Testis (tissue), 3 donors: ENCODE data around the gene HSPA5. TPM values are rescaled to one million over a fixed set of nuclear protein-coding genes. Genes with fewer than 3 reads are reported as not detected.
A peak's percentile ranks its signal among the peaks of the same experiment; 100 is the strongest.

Experiments used
- DNase-seq: peaks from one replicate; pipeline ENCODE4 v3.0.0-alpha.2; 2019
- H3K27ac ChIP-seq, 2 donors: fragments of 200-600 bp; sonication (generic); one replicate each; pipeline ENCODE4 v1.5.1; 2019
- H3K27me3 ChIP-seq: fragments of 200-600 bp; sonication (generic); one replicate; pipeline ENCODE4 v1.5.1; 2019
- H3K36me3 ChIP-seq: fragments of 200-600 bp; sonication (generic); one replicate; pipeline ENCODE4 v1.5.1; 2017; ENCODE audit warnings: low read depth; ENCODE audit errors: missing control alignments
- H3K4me1 ChIP-seq: fragments of 200-600 bp; sonication (generic); one replicate; pipeline ENCODE4 v1.5.1; 2019
- H3K4me3 ChIP-seq, 2 donors: fragments of 200-600 bp; sonication (generic); one replicate each; pipeline ENCODE4 v1.5.1; 2017 to 2019
- H3K9me3 ChIP-seq: fragments of 200-600 bp; sonication (generic); one replicate; pipeline ENCODE4 v1.5.1; 2017
- CTCF ChIP-seq, 3 experiments: fragments of 450-650 bp in 2 of 3; fragments of 200-600 bp in 1 of 3; sonication (generic) in 1 of 3; IDR thresholded peaks; one replicate each; pipeline ENCODE4 v1.5.1; 2016 to 2019; ENCODE audit warnings: antibody characterized with exemption in 3 of 3, mild to moderate bottlenecking in 2 of 3, moderate library complexity in 1 of 3
- POLR2A ChIP-seq: fragments of 450-650 bp; IDR thresholded peaks from one replicate; pipeline ENCODE4 v1.6.1; 2017; ENCODE audit warnings: antibody characterized with exemption, mild to moderate bottlenecking, moderate library complexity
- WGBS, 2 donors: methylation state at CpG; one replicate each; pipeline ENCODE4 v1.1.5; 2018; 5-methylcytosine and 5-hydroxymethylcytosine counted together
- intact Hi-C: fragments of 100-400 bp; cut with DNase I; formaldehyde crosslinking; loops from one replicate; pipeline ENCODE4 v1.15.1; 2023; ENCODE audit warnings: low total_unique reads
- polyA plus RNA-seq: library from polyadenylated mRNA; stranded (reverse); fragments of 350-450 nt; fragmentation: Illumina TruSeq; extraction: RNeasy Lipid Tissue Mini Kit (QIAGEN cat#74804); gene quantifications from one replicate; pipeline ENCODE4 v1.2.3, GENCODE V29; 2014; ENCODE audit warnings: low read depth, low replicate concordance; ENCODE audit not compliant: insufficient read depth
- total RNA-seq, 2 donors: library from RNA; depleted of rRNA; stranded (reverse); fragments of >200 nt; gene quantifications; one replicate each; pipeline ENCODE4 v1.2.3, GENCODE V29; 2016

HSPA5 gene
- total and polyA plus RNA-seq, 3 donors from 2014 or later, result 183 to 331 (median 190) TPM

GRCh38 chr9:125262294-125262991 lies 21.3 kb upstream of the HSPA5 start:
- intact Hi-C loops, result no loop called here
- Histone ChIP-seq H3K27ac (peak overlapping the region; percentile 85 to 89), H3K36me3 (no peaks in the 10 kb centered on the region), H3K9me3 (no peaks in the 10 kb centered on the region), H3K27me3 (no peaks in the 10 kb centered on the region), H3K4me3 (peak overlapping the region; percentile 98 to 99), H3K4me1 (peaks cover 3% of the 10 kb centered on the region)
- TF ChIP-seq CTCF (IDR thresholded peaks at IDR 0.05), result no peak
- no peak for TF ChIP-seq POLR2A
- 20 to 22% methylated on average over 11 of the region's 11 CpGs for WGBS, 2 donors
- no peak for DNase-seq

GRCh38 chr9:125261501-125262293 lies 20.6 kb upstream of the HSPA5 start, which contains the start of gene GAPVD1:
GAPVD1 (plus strand) TSS chr9:125261826; CDS start chr9:125298922, 37,096 bp downstream.
- peak within 1 kb of the TSS; percentile 98 to 99 for H3K4me3 ChIP-seq
- 2 to 5% methylated on average over 23 to 71 of the region's 72 CpGs for WGBS, 2 donors

GRCh38 chr9:125260561-125260960 lies 19.4 kb upstream of the HSPA5 start:
- DNase-seq, result no peak
- intact Hi-C loops, result no loop called here
- Histone ChIP-seq H3K9me3 (no peaks in the 10 kb centered on the region), H3K27ac (no peak overlapping the region), H3K4me1 (peaks cover 3% of the 10 kb centered on the region), H3K27me3 (no peaks in the 10 kb centered on the region), H3K36me3 (no peaks in the 10 kb centered on the region), H3K4me3 (no peak overlapping the region)
- TF ChIP-seq POLR2A (no peak), CTCF (IDR thresholded peaks at IDR 0.05) (no peak)

More at GRCh38 chr9:125261501-125262293, 20.6 kb upstream of the HSPA5 start, which contains the start of gene GAPVD1:
- TF ChIP-seq CTCF (IDR thresholded peaks at IDR 0.05), result peak; percentile 29 to 45 (median 35)
- no peak for TF ChIP-seq POLR2A
- Histone ChIP-seq H3K9me3 (no peaks in the 10 kb centered on the region), H3K36me3 (no peaks in the 10 kb centered on the region), H3K27me3 (no peaks in the 10 kb centered on the region), H3K27ac (peak within 1 kb of the TSS; percentile 85 to 89), H3K4me1 (peaks cover 3% of the 10 kb centered on the region)
- peak; percentile 88 for DNase-seq
- intact Hi-C loops, result no loop called here

GRCh38 chr9:125258832-125259534 lies 17.8 kb upstream of the HSPA5 start:
- Histone ChIP-seq H3K36me3 (no peaks in the 10 kb centered on the region), H3K27ac (no peak overlapping the region), H3K4me1 (peaks cover 3% of the 10 kb centered on the region), H3K9me3 (no peaks in the 10 kb centered on the region), H3K27me3 (no peaks in the 10 kb centered on the region), H3K4me3 (no peak overlapping the region)
- intact Hi-C loops, result no loop called here
- no peak for DNase-seq
- 73 to 77% methylated on average over 2 of the region's 2 CpGs for WGBS, 2 donors
- TF ChIP-seq CTCF (IDR thresholded peaks at IDR 0.05) (no peak), POLR2A (no peak)
